ENCODE results near the gene SEZ6. TPM values are rescaled to one million over a fixed set of nuclear protein-coding genes. Genes with fewer than 3 reads are reported as not detected.

SEZ6 gene
- total RNA-seq, 4 donors from 2014 or later, result not detected

DNA sequence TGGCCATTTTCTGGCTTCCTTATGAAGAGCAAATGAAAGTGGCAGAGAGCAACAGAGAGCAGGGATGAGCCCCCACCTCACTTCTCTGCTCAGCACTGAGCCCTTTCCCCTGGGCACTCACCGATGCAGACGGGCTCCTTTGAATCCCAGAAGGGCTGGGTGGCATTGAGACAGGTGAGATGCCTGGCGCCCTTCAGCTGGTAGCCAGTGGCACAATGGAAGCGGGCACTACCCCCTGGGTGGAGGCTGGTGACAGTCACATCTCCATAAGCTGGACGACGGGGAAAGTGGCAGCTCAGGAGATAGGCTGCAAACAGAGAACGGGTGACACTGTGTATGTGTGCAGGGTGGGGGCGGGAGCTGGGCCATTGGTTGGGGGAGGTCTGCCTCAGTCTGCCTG lies 42.0 kb downstream of the SEZ6 start:
- no peaks in the 10 kb centered on the region for H3K9me3 ChIP-seq
- ATAC-seq, result no peak
- H3K4me3 ChIP-seq, result no peak overlapping the region
- in situ Hi-C loops (cut with MboI; ENCODE audit: low sequenced_read_pairs in 4 of 4) (loop anchor here (10.0 to 25.0 kb wide), 4 partner anchors 141 to 627 kb away; partner anchors contain the start of genes IFT20 (in 2 of the 4), TNFAIP1 (in 2 of the 4), POLDIP2 (in 1 of the 4) and SARM1 (in 1 of the 4)), intact Hi-C loops (cut with DNase I; ENCODE audit: low total_unique reads) (no loop called here)
- H3K4me1 ChIP-seq, result no peaks in the 10 kb centered on the region
- DNase-seq, result no peak
- H3K27ac ChIP-seq, result no peak overlapping the region
- peaks cover 0 to 10% (median 4%) of the 10 kb centered on the region in 3 donors for H3K27me3 ChIP-seq
- TF ChIP-seq POLR2A (IDR thresholded peaks at IDR 0.05), result no peak
- TF ChIP-seq, protein P1, sequence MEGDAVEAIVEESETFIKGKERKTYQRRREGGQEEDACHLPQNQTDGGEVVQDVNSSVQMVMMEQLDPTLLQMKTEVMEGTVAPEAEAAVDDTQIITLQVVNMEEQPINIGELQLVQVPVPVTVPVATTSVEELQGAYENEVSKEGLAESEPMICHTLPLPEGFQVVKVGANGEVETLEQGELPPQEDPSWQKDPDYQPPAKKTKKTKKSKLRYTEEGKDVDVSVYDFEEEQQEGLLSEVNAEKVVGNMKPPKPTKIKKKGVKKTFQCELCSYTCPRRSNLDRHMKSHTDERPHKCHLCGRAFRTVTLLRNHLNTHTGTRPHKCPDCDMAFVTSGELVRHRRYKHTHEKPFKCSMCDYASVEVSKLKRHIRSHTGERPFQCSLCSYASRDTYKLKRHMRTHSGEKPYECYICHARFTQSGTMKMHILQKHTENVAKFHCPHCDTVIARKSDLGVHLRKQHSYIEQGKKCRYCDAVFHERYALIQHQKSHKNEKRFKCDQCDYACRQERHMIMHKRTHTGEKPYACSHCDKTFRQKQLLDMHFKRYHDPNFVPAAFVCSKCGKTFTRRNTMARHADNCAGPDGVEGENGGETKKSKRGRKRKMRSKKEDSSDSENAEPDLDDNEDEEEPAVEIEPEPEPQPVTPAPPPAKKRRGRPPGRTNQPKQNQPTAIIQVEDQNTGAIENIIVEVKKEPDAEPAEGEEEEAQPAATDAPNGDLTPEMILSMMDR (IDR thresholded peaks at IDR 0.05 in 4 of 5, conservative IDR thresholded peaks at IDR 0.05 in 1 of 5), result no peak
- no peaks in the 10 kb centered on the region for H3K36me3 ChIP-seq

GRCh38 chr17:28963055-28963611 lies 42.7 kb downstream of the SEZ6 start:
- ATAC-seq (no peak), DNase-seq (no peak)
- no peaks in the 10 kb centered on the region for H3K9me3 ChIP-seq
- in situ Hi-C loops (cut with MboI; ENCODE audit: low sequenced_read_pairs in 4 of 4), result loop anchor here (10.0 to 25.0 kb wide), 4 partner anchors 142 to 626 kb away; partner anchors contain the start of genes IFT20 (in 2 of the 4), TNFAIP1 (in 2 of the 4), POLDIP2 (in 1 of the 4) and SARM1 (in 1 of the 4)
- H3K36me3 ChIP-seq, result no peaks in the 10 kb centered on the region
- H3K4me3 ChIP-seq, result no peak overlapping the region
- intact Hi-C loops (cut with DNase I; ENCODE audit: low total_unique reads), result no loop called here
- H3K27me3 ChIP-seq, result peaks cover 0 to 10% (median 4%) of the 10 kb centered on the region in 3 donors
- H3K4me1 ChIP-seq, result no peaks in the 10 kb centered on the region
- no peak for TF ChIP-seq POLR2A (IDR thresholded peaks at IDR 0.05)
- TF ChIP-seq, protein P1 (IDR thresholded peaks at IDR 0.05 in 4 of 5, conservative IDR thresholded peaks at IDR 0.05 in 1 of 5), result no peak
- no peak overlapping the region for H3K27ac ChIP-seq

DNA sequence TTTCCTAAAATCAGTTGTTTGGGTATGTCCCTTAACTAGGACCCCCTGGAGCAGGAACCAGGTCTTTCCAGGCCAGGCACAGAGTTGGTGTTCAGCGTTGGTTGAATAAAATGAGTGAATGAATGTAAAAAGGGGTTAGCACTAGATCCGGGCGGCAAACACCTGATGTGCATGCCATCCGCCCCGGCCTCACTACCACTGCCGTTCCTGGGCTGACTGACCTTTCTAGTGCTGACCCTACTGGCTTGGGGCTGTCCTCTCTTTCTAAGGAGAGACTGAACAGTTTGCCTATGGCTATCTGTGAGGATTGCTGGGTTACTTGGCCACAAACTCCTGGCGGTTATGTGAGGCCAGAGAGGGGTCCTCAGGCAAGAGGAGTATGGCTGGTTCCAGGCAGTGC lies 44.4 kb downstream of the SEZ6 start:
- Histone ChIP-seq H3K36me3 (no peaks in the 10 kb centered on the region), H3K4me3 (no peak overlapping the region), H3K9me3 (no peaks in the 10 kb centered on the region), H3K4me1 (no peaks in the 10 kb centered on the region), H3K27me3 (peaks cover 0 to 10% (median 4%) of the 10 kb centered on the region in 3 donors), H3K27ac (no peak overlapping the region)
- in situ Hi-C loops (cut with MboI; ENCODE audit: low sequenced_read_pairs in 4 of 4) (loop anchor here (10.0 to 25.0 kb wide), 4 partner anchors 143 to 624 kb away; partner anchors contain the start of genes IFT20 (in 2 of the 4), TNFAIP1 (in 2 of the 4), POLDIP2 (in 1 of the 4) and SARM1 (in 1 of the 4)), intact Hi-C loops (cut with DNase I; ENCODE audit: low total_unique reads) (no loop called here)
- ATAC-seq, result no peak
- TF ChIP-seq, protein P1 (IDR thresholded peaks at IDR 0.05 in 4 of 5, conservative IDR thresholded peaks at IDR 0.05 in 1 of 5), result no peak
- no peak for TF ChIP-seq POLR2A (IDR thresholded peaks at IDR 0.05)
- DNase-seq, result no peak

- no peak for DNase-seq
- in situ Hi-C loops (cut with MboI; ENCODE audit: low sequenced_read_pairs in 4 of 4), result loop anchor here (10.0 to 25.0 kb wide), 4 partner anchors 144 to 623 kb away; partner anchors contain the start of genes IFT20 (in 2 of the 4), TNFAIP1 (in 2 of the 4), POLDIP2 (in 1 of the 4) and SARM1 (in 1 of the 4)
- TF ChIP-seq, protein P1 (IDR thresholded peaks at IDR 0.05 in 4 of 5, conservative IDR thresholded peaks at IDR 0.05 in 1 of 5), result no peak
- TF ChIP-seq POLR2A (IDR thresholded peaks at IDR 0.05), result no peak
Observed at GRCh38 chr17:28960256-28961061, 45.4 kb downstream of the SEZ6 start.

More at GRCh38 chr17:28960256-28961061, 45.4 kb downstream of the SEZ6 start:
- Histone ChIP-seq H3K36me3 (no peaks in the 10 kb centered on the region), H3K4me1 (no peaks in the 10 kb centered on the region), H3K27me3 (peaks cover 0 to 10% (median 4%) of the 10 kb centered on the region in 3 donors), H3K9me3 (no peaks in the 10 kb centered on the region), H3K27ac (no peak overlapping the region), H3K4me3 (no peak overlapping the region)
- intact Hi-C loops (cut with DNase I; ENCODE audit: low total_unique reads), result no loop called here
- no peak for ATAC-seq

Data from gastrocnemius medialis (tissue), 4 donors.